Caco-2 (cell line): ENCODE results near the gene CFAP97. TPM values are rescaled to one million over a fixed set of nuclear protein-coding genes. Genes with fewer than 3 reads are reported as not detected.
"Not testable (repeated sequence)": the region's sequence is repeated elsewhere in the genome, so short reads cannot be mapped to it uniquely, and the experiment has no call there.

Experiments
- BruUV-seq: library from RNA; stranded (reverse); fragments of 400-500 nt; replicated peaks from 2 replicates; lab custom pipeline; 2021; lab: Mats Ljungman, UMichigan
- CTCF ChIA-PET: fragments of 300-600 bp; sonication (Branson Sonifier 250); formaldehyde crosslinking; loops from one replicate; lab custom pipeline; 2022; ENCODE audit warnings: antibody characterized with exemption; lab: Charles Lee
- POLR2A ChIA-PET: fragments of 300-600 bp; sonication (Branson Sonifier 250); formaldehyde crosslinking; loops from one replicate; lab custom pipeline; 2022; ENCODE audit warnings: antibody characterized with exemption; lab: Charles Lee
- DNase-seq, 2 experiments: peaks; one replicate each; pipeline versions ENCODE4 v3.0.0 to v3.0.0-alpha.2; 2020 to 2022
- H3K27me3 ChIP-seq: replicated peaks from 2 replicates; pipeline ENCODE4 v1.6.0; 2011; ENCODE audit warnings: low read length; ENCODE audit not compliant: control insufficient read depth, insufficient read depth
- H3K36me3 ChIP-seq: 2 replicates; pipeline ENCODE4 v1.5.1; 2011; ENCODE audit warnings: low read length; ENCODE audit not compliant: control insufficient read depth, insufficient read depth
- H3K4me1 ChIP-seq: fragments of 250-450 bp; sonication (Bioruptor Pico); 2 replicates; pipeline ENCODE4 v1.5.1; 2020; ENCODE audit warnings: mild to moderate bottlenecking
- H3K4me3 ChIP-seq: 2 replicates; pipeline ENCODE4 v1.5.1; 2011; ENCODE audit warnings: low read depth, mild to moderate bottlenecking, control low read depth, low read length
- H3K9me3 ChIP-seq: fragments of 250-450 bp; sonication (Bioruptor Pico); 2 replicates; pipeline ENCODE4 v1.5.1; 2020; ENCODE audit warnings: mild to moderate bottlenecking, moderate library complexity
- H3K27ac Mint-ChIP-seq: one replicate; pipeline ENCODE4 v1.8.0; 2022; ENCODE audit warnings: mixed read lengths; ENCODE audit not compliant: unreplicated experiment
- H3K27me3 Mint-ChIP-seq: one replicate; pipeline ENCODE4 v1.8.0; 2022; ENCODE audit warnings: mixed read lengths; ENCODE audit not compliant: insufficient read depth, unreplicated experiment
- H3K36me3 Mint-ChIP-seq: one replicate; pipeline ENCODE4 v1.8.0; 2022; ENCODE audit warnings: mild to moderate bottlenecking, mixed read lengths; ENCODE audit not compliant: insufficient read depth, unreplicated experiment
- H3K4me1 Mint-ChIP-seq: one replicate; pipeline ENCODE4 v1.8.0; 2022; ENCODE audit warnings: low read depth, mixed read lengths; ENCODE audit not compliant: unreplicated experiment
- H3K4me3 Mint-ChIP-seq: one replicate; pipeline ENCODE4 v1.8.0; 2022; ENCODE audit warnings: mild to moderate bottlenecking, moderate library complexity, mixed read lengths; ENCODE audit not compliant: unreplicated experiment
- H3K9me3 Mint-ChIP-seq: one replicate; pipeline ENCODE4 v1.8.0; 2022; ENCODE audit warnings: mixed read lengths; ENCODE audit not compliant: unreplicated experiment
- intact Hi-C: fragments of 100-400 bp; cut with micrococcal nuclease; formaldehyde crosslinking; loops from one replicate; pipeline ENCODE4 v1.10.0; 2022; ENCODE audit not compliant: unreplicated experiment
- total RNA-seq: library from RNA; stranded (reverse); gene quantifications from 2 replicates; pipeline ENCODE4 v1.2.3, GENCODE V29; 2022
- TF ChIP-seq, protein P1 (sequence below), 2 experiments: fragments of 200-600 bp in 1 of 2; IDR thresholded peaks; 1 replicate in 1 of 2; 2 replicates in 1 of 2; pipeline versions ENCODE4 v1.5.1 to v1.8.0; 2011 to 2022; ENCODE audit warnings: antibody characterized with exemption in 1 of 2, control low read depth in 1 of 2, inconsistent platforms in 1 of 2, low read depth in 1 of 2, low read length in 1 of 2, mild to moderate bottlenecking in 1 of 2, moderate library complexity in 1 of 2; ENCODE audit not compliant: insufficient read depth in 1 of 2, severe bottlenecking in 1 of 2, unreplicated experiment in 1 of 2

The CFAP97 gene
- total RNA-seq, 1 experiment from 2014 or later: 20.3 TPM

DNA sequence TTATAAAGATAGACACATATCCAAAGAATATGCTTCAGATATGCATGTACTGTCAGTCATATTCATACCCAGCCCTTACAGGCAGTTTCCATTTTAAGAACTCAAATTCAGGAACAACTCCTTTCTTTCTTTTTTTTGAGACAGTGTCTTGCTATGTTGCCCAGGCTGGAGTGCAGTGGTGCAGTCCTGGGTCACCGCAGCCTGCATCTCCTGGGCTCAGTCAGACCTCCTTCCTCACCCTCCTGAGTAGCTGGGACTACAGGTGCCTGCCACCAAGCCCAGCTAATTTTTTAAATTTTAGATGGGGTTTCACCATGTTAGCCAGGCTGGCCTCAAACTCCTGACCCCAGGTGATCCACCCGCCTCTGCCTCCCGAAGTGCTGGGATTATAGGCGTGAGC is 40.1 kb upstream of the CFAP97 start:
- H3K27me3 Mint-ChIP-seq: no peaks in the 10 kb centered on the region
- CTCF ChIA-PET: no interaction called here
- H3K4me1 Mint-ChIP-seq: no peaks in the 10 kb centered on the region
- H3K36me3 ChIP-seq: no peaks in the 10 kb centered on the region
- no peaks in the 10 kb centered on the region for H3K36me3 Mint-ChIP-seq
- no peak overlapping the region for H3K4me3 ChIP-seq
- no peak overlapping the region for H3K4me3 Mint-ChIP-seq
- TF ChIP-seq, protein P1, sequence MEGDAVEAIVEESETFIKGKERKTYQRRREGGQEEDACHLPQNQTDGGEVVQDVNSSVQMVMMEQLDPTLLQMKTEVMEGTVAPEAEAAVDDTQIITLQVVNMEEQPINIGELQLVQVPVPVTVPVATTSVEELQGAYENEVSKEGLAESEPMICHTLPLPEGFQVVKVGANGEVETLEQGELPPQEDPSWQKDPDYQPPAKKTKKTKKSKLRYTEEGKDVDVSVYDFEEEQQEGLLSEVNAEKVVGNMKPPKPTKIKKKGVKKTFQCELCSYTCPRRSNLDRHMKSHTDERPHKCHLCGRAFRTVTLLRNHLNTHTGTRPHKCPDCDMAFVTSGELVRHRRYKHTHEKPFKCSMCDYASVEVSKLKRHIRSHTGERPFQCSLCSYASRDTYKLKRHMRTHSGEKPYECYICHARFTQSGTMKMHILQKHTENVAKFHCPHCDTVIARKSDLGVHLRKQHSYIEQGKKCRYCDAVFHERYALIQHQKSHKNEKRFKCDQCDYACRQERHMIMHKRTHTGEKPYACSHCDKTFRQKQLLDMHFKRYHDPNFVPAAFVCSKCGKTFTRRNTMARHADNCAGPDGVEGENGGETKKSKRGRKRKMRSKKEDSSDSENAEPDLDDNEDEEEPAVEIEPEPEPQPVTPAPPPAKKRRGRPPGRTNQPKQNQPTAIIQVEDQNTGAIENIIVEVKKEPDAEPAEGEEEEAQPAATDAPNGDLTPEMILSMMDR (IDR thresholded peaks at IDR 0.05; ENCODE audit: insufficient read depth in 1 of 2, low read depth in 1 of 2, low read length in 1 of 2, severe bottlenecking in 1 of 2, unreplicated experiment in 1 of 2): no peak
- no peak for DNase-seq
- H3K9me3 Mint-ChIP-seq: no peaks in the 10 kb centered on the region
- no peaks in the 10 kb centered on the region for H3K4me1 ChIP-seq
- H3K27me3 ChIP-seq: no peaks in the 10 kb centered on the region
- BruUV-seq: no TSS peak
- POLR2A ChIA-PET: no interaction called here
- no peak overlapping the region for H3K27ac Mint-ChIP-seq
- intact Hi-C loops: no loop called here
- H3K9me3 ChIP-seq: no peaks in the 10 kb centered on the region

GRCh38 chr4:185242749-185243533 is 39.1 kb upstream of the CFAP97 start:
- Histone ChIP-seq H3K4me3 (no peak overlapping the region), H3K4me1 (no peaks in the 10 kb centered on the region), H3K27me3 (no peaks in the 10 kb centered on the region), H3K9me3 (no peaks in the 10 kb centered on the region), H3K36me3 (no peaks in the 10 kb centered on the region)
- H3K4me1 Mint-ChIP-seq: no peaks in the 10 kb centered on the region
- no peak for DNase-seq
- ChIA-PET POLR2A (no interaction called here), CTCF (no interaction called here)
- no peaks in the 10 kb centered on the region for H3K36me3 Mint-ChIP-seq
- H3K27me3 Mint-ChIP-seq: no peaks in the 10 kb centered on the region
- TF ChIP-seq, protein P1 (IDR thresholded peaks at IDR 0.05; ENCODE audit: insufficient read depth in 1 of 2, low read depth in 1 of 2, low read length in 1 of 2, severe bottlenecking in 1 of 2, unreplicated experiment in 1 of 2): no peak
- H3K4me3 Mint-ChIP-seq: no peak overlapping the region
- no TSS peak for BruUV-seq
- intact Hi-C loops: no loop called here
- H3K9me3 Mint-ChIP-seq: no peaks in the 10 kb centered on the region
- H3K27ac Mint-ChIP-seq: no peak overlapping the region

DNA sequence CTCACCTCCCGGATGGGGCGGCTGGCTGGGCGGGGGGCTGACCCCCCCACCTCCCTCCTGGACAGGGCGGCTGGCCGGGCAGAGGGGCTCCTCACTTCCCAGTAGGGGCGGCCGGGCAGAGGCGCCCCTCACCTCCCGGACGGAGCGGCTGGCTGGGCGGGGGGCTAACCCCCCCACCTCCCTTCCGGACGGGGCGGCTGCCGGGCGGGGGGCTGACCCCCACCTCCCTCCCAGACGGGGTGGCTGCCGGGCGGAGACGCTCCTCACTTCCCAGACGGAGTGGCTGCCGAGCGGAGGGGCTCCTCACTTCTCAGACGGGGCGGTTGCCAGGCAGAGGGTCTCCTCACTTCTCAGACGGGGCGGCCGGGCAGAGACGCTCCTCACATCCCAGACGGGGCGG is 36.7 kb upstream of the CFAP97 start:
- POLR2A ChIA-PET, BruUV-seq, H3K27ac Mint-ChIP-seq, H3K4me1 ChIP-seq, H3K9me3 Mint-ChIP-seq, CTCF ChIA-PET, H3K4me3 Mint-ChIP-seq, H3K36me3 ChIP-seq, H3K27me3 Mint-ChIP-seq, DNase-seq, H3K9me3 ChIP-seq, H3K4me1 Mint-ChIP-seq, H3K27me3 ChIP-seq, H3K4me3 ChIP-seq, intact Hi-C loops, H3K36me3 Mint-ChIP-seq: not testable (repeated sequence)
